ENCODE results near the gene RUNX2. TPM values are rescaled to one million over a fixed set of nuclear protein-coding genes. Genes with fewer than 3 reads are reported as not detected.
A peak's percentile ranks its signal among the peaks of the same experiment; 100 is the strongest.

The RUNX2 gene
- total RNA-seq, 1 donor from 2014 or later = 26.1 TPM

DNA sequence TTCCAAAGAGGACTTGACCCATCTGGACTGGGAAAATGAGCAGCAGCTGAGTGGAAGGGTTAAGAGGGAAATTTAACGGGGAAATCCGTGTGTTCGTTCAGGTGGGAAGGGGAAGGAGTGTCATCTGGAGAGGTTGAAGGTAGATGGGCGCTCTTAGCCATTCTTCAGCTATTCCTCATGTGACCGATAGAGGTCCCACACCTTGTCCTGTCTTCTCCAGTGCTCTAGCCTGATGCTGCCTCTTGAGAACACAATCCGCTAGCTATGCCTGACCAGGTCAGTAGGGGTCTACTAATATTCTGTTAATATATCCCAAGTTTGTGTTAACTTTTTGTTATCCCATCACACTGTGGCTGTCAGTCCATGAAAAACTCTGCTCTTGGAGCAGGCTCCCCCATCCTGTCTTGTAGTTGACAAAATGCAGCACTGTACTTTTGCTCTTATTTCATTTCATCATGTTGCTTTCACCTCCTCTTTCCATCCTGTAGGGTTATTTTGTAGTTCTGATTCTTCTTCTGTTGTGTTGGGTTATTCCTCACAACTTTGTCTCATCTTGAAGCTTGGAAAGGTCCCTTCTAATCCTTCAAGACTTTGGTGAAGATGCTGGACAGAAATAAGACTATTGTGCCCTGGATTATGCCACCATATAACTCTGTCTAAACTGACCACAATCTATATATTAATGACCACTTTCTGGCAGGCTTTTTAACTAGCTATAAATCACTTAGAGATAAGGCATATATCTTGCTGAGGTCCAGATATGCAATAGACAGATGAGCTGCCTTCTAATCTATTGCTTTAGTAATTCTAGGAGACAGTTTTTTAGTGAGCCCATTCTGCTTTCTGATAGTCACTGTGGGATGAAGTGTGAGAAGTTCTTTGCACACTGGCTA, 173.0 kb downstream of the RUNX2 start:
- no peak for DNase-seq (ENCODE audit: low read depth)
- Histone ChIP-seq H3K27ac (ENCODE audit: low read depth, low read length) (no peak overlapping the region), H3K4me1 (ENCODE audit: insufficient read depth, low read length) (peaks cover 21% of the 10 kb centered on the region), H3K4me2 (ENCODE audit: low read length) (no peak overlapping the region), H4K20me1 (ENCODE audit: insufficient read depth, low read length) (peaks cover 10% of the 10 kb centered on the region), H3K9ac (ENCODE audit: low read length) (no peak overlapping the region), H2AFZ (ENCODE audit: low read depth, low read length) (no peak overlapping the region), H3K27me3 (ENCODE audit: insufficient read depth, low read length) (no peaks in the 10 kb centered on the region), H3K4me3 (ENCODE audit: insufficient read depth, low read depth, low read length) (no peak overlapping the region), H3K79me2 (ENCODE audit: insufficient read depth, low read length) (peaks cover 7% of the 10 kb centered on the region), H3K36me3 (ENCODE audit: insufficient read depth, low read length) (peaks cover 6% of the 10 kb centered on the region), H3K9me3 (ENCODE audit: insufficient read depth, low read depth, low read length) (no peaks in the 10 kb centered on the region)
- peaks cover 26% of the 10 kb centered on the region for H3K36me3 Mint-ChIP-seq (ENCODE audit: low read depth, unreplicated experiment)
- H3K27ac Mint-ChIP-seq (ENCODE audit: unreplicated experiment) = no peak overlapping the region
- no peaks in the 10 kb centered on the region for H3K9me3 Mint-ChIP-seq (ENCODE audit: unreplicated experiment)
- H3K27me3 Mint-ChIP-seq (ENCODE audit: low read depth, unreplicated experiment) = no peaks in the 10 kb centered on the region
- FAIRE-seq = no peak
- H3K4me3 Mint-ChIP-seq (ENCODE audit: unreplicated experiment) = no peak overlapping the region
- H3K4me1 Mint-ChIP-seq (ENCODE audit: low read depth, unreplicated experiment) = peaks cover 27% of the 10 kb centered on the region
- TF ChIP-seq, protein P1, sequence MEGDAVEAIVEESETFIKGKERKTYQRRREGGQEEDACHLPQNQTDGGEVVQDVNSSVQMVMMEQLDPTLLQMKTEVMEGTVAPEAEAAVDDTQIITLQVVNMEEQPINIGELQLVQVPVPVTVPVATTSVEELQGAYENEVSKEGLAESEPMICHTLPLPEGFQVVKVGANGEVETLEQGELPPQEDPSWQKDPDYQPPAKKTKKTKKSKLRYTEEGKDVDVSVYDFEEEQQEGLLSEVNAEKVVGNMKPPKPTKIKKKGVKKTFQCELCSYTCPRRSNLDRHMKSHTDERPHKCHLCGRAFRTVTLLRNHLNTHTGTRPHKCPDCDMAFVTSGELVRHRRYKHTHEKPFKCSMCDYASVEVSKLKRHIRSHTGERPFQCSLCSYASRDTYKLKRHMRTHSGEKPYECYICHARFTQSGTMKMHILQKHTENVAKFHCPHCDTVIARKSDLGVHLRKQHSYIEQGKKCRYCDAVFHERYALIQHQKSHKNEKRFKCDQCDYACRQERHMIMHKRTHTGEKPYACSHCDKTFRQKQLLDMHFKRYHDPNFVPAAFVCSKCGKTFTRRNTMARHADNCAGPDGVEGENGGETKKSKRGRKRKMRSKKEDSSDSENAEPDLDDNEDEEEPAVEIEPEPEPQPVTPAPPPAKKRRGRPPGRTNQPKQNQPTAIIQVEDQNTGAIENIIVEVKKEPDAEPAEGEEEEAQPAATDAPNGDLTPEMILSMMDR (IDR thresholded peaks at IDR 0.05; ENCODE audit: insufficient read depth, low read depth, low read length) = peak; percentile 13
- TF ChIP-seq EZH2 (IDR thresholded peaks at IDR 0.05; ENCODE audit: insufficient read depth, low read length) = no peak

DNA sequence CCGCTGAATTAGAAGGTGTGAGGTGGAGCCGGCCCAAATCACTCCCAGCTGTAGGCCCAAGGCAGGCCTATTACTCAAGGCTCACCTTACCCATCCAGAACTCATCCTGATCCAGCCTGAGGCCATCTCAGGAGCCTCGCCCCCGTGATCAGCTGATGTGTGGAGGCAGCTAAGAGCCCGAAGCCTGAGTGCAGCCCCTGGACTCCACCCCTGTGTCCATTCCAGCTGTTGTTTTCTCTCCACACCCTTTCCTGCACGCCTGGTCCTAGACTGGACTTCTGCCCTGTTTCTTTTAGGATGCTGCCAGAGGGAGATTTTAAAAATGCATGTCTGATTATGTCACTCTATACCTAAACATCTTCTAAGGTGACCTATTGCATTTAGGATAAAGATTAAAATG, 174.3 kb downstream of the RUNX2 start:
- no peak for FAIRE-seq
- H3K4me1 ChIP-seq (ENCODE audit: insufficient read depth, low read length) = peaks cover 21% of the 10 kb centered on the region
- Mint-ChIP-seq H3K9me3 (ENCODE audit: unreplicated experiment) (no peaks in the 10 kb centered on the region), H3K36me3 (ENCODE audit: low read depth, unreplicated experiment) (peaks cover 24% of the 10 kb centered on the region), H3K4me3 (ENCODE audit: unreplicated experiment) (no peak overlapping the region), H3K4me1 (ENCODE audit: low read depth, unreplicated experiment) (peaks cover 29% of the 10 kb centered on the region), H3K27ac (ENCODE audit: unreplicated experiment) (no peak overlapping the region), H3K27me3 (ENCODE audit: low read depth, unreplicated experiment) (no peaks in the 10 kb centered on the region)
- no peaks in the 10 kb centered on the region for H3K9me3 ChIP-seq (ENCODE audit: insufficient read depth, low read depth, low read length)
- no peak overlapping the region for H3K27ac ChIP-seq (ENCODE audit: low read depth, low read length)
- H3K9ac ChIP-seq (ENCODE audit: low read length) = no peak overlapping the region
- no peak overlapping the region for H3K4me2 ChIP-seq (ENCODE audit: low read length)
- no peak overlapping the region for H2AFZ ChIP-seq (ENCODE audit: low read depth, low read length)
- H4K20me1 ChIP-seq (ENCODE audit: insufficient read depth, low read length) = peaks cover 10% of the 10 kb centered on the region
- DNase-seq (ENCODE audit: low read depth) = no peak
- no peaks in the 10 kb centered on the region for H3K27me3 ChIP-seq (ENCODE audit: insufficient read depth, low read length)
- peaks cover 12% of the 10 kb centered on the region for H3K79me2 ChIP-seq (ENCODE audit: insufficient read depth, low read length)
- TF ChIP-seq, protein P1 (IDR thresholded peaks at IDR 0.05; ENCODE audit: insufficient read depth, low read depth, low read length) = no peak
- no peak overlapping the region for H3K4me3 ChIP-seq (ENCODE audit: insufficient read depth, low read depth, low read length)
- peaks cover 6% of the 10 kb centered on the region for H3K36me3 ChIP-seq (ENCODE audit: insufficient read depth, low read length)

DNA sequence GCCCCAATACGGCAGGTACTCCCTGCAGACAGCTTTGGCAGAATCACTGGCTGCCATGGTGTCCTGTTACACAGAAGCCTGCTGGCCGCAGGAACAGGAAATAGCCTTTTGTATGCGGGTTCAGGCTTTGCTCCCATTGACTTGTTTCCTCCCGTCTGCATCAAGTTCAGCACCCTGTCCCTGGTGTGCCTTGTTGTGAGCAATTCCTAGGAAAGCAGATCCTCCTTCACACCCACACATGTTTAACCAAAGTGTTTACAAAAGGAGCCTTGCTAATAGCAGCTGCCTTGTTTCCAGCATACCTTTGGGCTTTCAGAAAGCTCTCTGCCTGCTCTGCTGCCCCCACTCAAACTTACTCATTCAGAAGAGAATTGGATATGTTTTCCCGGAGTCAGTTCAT, 176.8 kb downstream of the RUNX2 start:
- H3K4me1 ChIP-seq (ENCODE audit: insufficient read depth, low read length) = peaks cover 21% of the 10 kb centered on the region
- peak overlapping the region; percentile 75 for H3K4me2 ChIP-seq (ENCODE audit: low read length)
- Mint-ChIP-seq H3K4me3 (ENCODE audit: unreplicated experiment) (peak overlapping the region; percentile 9), H3K27ac (ENCODE audit: unreplicated experiment) (peak overlapping the region; percentile 87), H3K36me3 (ENCODE audit: low read depth, unreplicated experiment) (peaks cover 23% of the 10 kb centered on the region), H3K4me1 (ENCODE audit: low read depth, unreplicated experiment) (peaks cover 25% of the 10 kb centered on the region), H3K9me3 (ENCODE audit: unreplicated experiment) (no peaks in the 10 kb centered on the region), H3K27me3 (ENCODE audit: low read depth, unreplicated experiment) (no peaks in the 10 kb centered on the region)
- H4K20me1 ChIP-seq (ENCODE audit: insufficient read depth, low read length) = peaks cover 6% of the 10 kb centered on the region
- H3K9ac ChIP-seq (ENCODE audit: low read length) = peak overlapping the region; percentile 8
- FAIRE-seq = no peak
- no peak for TF ChIP-seq EZH2 (IDR thresholded peaks at IDR 0.05; ENCODE audit: insufficient read depth, low read length)
- TF ChIP-seq, protein P1 (IDR thresholded peaks at IDR 0.05; ENCODE audit: insufficient read depth, low read depth, low read length) = no peak
- H3K4me3 ChIP-seq (ENCODE audit: insufficient read depth, low read depth, low read length) = peak overlapping the region; percentile 25
- peaks cover 6% of the 10 kb centered on the region for H3K36me3 ChIP-seq (ENCODE audit: insufficient read depth, low read length)
- no peak overlapping the region for H2AFZ ChIP-seq (ENCODE audit: low read depth, low read length)
- no peaks in the 10 kb centered on the region for H3K9me3 ChIP-seq (ENCODE audit: insufficient read depth, low read depth, low read length)
- DNase-seq (ENCODE audit: low read depth) = peak; percentile 96
- peaks cover 12% of the 10 kb centered on the region for H3K79me2 ChIP-seq (ENCODE audit: insufficient read depth, low read length)
- peak overlapping the region; percentile 22 for H3K27ac ChIP-seq (ENCODE audit: low read depth, low read length)
- H3K27me3 ChIP-seq (ENCODE audit: insufficient read depth, low read length) = no peaks in the 10 kb centered on the region
